Ishikawa (cell line): ENCODE data around the gene CDK6.
A peak's percentile ranks its signal among the peaks of the same experiment; 100 is the strongest.

Experiments
- CEBPB ChIP-seq: IDR thresholded peaks from 2 replicates; pipeline ENCODE4 v1.6.1; 2012
- CREB1 ChIP-seq: IDR thresholded peaks from 2 replicates; pipeline ENCODE4 v1.6.1; 2012; ENCODE audit warnings: low read depth
- EGR1 ChIP-seq: IDR thresholded peaks from 2 replicates; pipeline ENCODE4 v1.6.1; 2012
- EP300 ChIP-seq: IDR thresholded peaks from 2 replicates; pipeline ENCODE4 v1.6.1; 2012; ENCODE audit warnings: borderline replicate concordance
- FOXM1 ChIP-seq: IDR thresholded peaks from 2 replicates; pipeline ENCODE4 v1.6.1; 2012; ENCODE audit warnings: low read depth, borderline replicate concordance
- NFIC ChIP-seq: IDR thresholded peaks from 2 replicates; pipeline ENCODE4 v1.6.1; 2012
- RAD21 ChIP-seq: IDR thresholded peaks from 2 replicates; pipeline ENCODE4 v1.6.1; 2012; ENCODE audit warnings: low read depth
- TAF1 ChIP-seq: IDR thresholded peaks from 2 replicates; pipeline ENCODE4 v1.6.1; 2012; ENCODE audit warnings: low read depth, mild to moderate bottlenecking
- TCF12 ChIP-seq: IDR thresholded peaks from 2 replicates; pipeline ENCODE4 v1.6.1; 2012; ENCODE audit warnings: low read depth
- TEAD4 ChIP-seq: IDR thresholded peaks from 2 replicates; pipeline ENCODE4 v1.6.1; 2012
- YY1 ChIP-seq: IDR thresholded peaks from 2 replicates; pipeline ENCODE4 v1.6.1; 2012; ENCODE audit warnings: low read depth
- ZBTB7A ChIP-seq: IDR thresholded peaks from 2 replicates; pipeline ENCODE4 v1.6.1; 2012; ENCODE audit warnings: low read depth
- TF ChIP-seq, protein P1 (sequence below): IDR thresholded peaks from 2 replicates; pipeline ENCODE4 v1.6.1; 2012; ENCODE audit warnings: low read depth, mild to moderate bottlenecking
- TF ChIP-seq, protein P2 (sequence below): IDR thresholded peaks from 2 replicates; pipeline ENCODE4 v1.6.1; 2012
- TF ChIP-seq, protein P3 (sequence below): IDR thresholded peaks from 2 replicates; pipeline ENCODE4 v1.6.1; 2012

CDK6 gene

DNA sequence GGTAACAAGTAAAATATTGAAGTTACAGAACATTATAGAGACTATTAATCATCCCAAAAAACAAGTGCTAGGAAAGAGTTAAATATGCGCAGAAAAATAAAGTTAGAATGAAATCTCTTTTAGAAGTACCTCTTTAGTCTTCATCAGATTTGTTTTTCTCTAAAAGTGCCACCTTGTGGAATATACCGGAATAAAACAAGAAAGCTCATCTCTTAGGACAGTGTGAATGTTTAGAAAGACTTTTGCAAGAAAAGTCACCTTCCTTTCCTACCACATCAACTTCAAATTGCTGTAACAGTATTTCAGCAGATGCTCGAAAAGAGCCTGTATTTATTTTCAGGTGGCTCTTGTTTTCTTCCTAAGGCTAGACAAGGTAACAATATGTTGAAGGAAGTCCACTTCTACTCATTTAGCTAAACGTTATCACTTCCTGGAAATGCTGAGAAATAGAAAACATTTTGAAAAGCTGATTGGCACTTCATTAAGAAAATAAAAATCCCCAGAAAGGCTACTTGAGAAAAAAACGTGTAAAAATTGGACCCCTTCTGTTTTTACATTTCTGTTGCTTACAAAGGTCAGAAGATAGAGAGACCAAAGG, 226.4 kb downstream of the CDK6 start:
- TF ChIP-seq CREB1 (no peak), CEBPB (no peak), RAD21 (no peak; the same call in 1 of the 2 replicates), TAF1 (no peak), TEAD4 (no peak), NFIC (no peak), EGR1 (no peak)

DNA sequence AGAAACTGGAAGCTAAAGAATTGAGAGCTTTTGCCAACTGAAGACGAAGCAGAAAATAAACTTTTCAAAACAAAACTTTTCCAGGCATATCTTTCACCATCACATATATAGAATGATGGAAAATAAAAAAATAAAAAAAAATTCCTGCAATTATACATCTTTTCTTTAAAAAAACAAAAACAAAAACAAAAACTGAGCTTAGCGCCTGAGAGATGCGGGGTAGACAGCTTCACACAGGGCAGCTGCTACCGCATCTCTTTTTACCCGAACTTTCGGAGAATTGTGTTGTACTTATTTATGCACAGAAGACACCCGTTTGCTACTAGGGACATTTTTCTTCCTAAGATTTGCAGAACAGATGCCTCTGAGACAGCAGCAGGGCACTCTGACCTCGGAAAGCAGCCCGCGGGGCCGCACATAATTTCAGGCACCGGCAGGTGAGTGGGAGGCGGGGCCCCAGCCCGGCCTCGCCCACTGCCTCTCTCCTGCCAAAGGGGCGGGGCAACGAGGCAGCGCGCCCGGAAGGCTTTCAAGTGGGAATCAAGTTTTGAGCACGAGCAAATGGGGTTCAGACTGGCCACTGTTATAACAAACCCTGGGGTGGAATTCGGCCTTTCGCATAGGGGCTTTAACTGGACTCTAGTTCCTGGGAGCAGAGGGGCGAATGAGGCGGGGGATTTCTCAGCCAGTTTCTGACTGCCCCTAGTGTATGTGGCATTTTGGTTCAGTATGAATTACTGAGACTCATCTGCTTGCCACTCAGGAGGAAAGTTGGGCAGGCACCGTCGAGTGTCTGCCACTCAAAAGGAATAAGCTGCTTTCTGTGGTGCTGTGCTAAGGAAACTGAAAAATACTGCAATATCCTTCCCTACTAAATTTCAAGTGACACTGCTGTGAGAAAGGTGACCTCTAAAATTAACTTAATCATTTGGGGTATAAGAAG, 227.7 kb downstream of the CDK6 start:
- TF ChIP-seq, protein P1, sequence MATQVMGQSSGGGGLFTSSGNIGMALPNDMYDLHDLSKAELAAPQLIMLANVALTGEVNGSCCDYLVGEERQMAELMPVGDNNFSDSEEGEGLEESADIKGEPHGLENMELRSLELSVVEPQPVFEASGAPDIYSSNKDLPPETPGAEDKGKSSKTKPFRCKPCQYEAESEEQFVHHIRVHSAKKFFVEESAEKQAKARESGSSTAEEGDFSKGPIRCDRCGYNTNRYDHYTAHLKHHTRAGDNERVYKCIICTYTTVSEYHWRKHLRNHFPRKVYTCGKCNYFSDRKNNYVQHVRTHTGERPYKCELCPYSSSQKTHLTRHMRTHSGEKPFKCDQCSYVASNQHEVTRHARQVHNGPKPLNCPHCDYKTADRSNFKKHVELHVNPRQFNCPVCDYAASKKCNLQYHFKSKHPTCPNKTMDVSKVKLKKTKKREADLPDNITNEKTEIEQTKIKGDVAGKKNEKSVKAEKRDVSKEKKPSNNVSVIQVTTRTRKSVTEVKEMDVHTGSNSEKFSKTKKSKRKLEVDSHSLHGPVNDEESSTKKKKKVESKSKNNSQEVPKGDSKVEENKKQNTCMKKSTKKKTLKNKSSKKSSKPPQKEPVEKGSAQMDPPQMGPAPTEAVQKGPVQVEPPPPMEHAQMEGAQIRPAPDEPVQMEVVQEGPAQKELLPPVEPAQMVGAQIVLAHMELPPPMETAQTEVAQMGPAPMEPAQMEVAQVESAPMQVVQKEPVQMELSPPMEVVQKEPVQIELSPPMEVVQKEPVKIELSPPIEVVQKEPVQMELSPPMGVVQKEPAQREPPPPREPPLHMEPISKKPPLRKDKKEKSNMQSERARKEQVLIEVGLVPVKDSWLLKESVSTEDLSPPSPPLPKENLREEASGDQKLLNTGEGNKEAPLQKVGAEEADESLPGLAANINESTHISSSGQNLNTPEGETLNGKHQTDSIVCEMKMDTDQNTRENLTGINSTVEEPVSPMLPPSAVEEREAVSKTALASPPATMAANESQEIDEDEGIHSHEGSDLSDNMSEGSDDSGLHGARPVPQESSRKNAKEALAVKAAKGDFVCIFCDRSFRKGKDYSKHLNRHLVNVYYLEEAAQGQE = no peak
- no peak for TF ChIP-seq ZBTB7A
- TF ChIP-seq EP300 = no peak
- no peak for TF ChIP-seq RAD21
- no peak for TF ChIP-seq FOXM1
- TF ChIP-seq CEBPB = no peak
- TF ChIP-seq, protein P2, sequence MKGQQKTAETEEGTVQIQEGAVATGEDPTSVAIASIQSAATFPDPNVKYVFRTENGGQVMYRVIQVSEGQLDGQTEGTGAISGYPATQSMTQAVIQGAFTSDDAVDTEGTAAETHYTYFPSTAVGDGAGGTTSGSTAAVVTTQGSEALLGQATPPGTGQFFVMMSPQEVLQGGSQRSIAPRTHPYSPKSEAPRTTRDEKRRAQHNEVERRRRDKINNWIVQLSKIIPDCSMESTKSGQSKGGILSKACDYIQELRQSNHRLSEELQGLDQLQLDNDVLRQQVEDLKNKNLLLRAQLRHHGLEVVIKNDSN = no peak
- TF ChIP-seq TEAD4 = no peak
- TF ChIP-seq, protein P3, sequence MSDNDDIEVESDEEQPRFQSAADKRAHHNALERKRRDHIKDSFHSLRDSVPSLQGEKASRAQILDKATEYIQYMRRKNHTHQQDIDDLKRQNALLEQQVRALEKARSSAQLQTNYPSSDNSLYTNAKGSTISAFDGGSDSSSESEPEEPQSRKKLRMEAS = peak; percentile 50; the same call in 1 of the 2 replicates
- no peak for TF ChIP-seq EGR1
- TF ChIP-seq NFIC = peak; percentile 78
- TF ChIP-seq CREB1 = no peak
- TF ChIP-seq TCF12 = no peak
- TF ChIP-seq TAF1 = no peak
- no peak for TF ChIP-seq YY1

DNA sequence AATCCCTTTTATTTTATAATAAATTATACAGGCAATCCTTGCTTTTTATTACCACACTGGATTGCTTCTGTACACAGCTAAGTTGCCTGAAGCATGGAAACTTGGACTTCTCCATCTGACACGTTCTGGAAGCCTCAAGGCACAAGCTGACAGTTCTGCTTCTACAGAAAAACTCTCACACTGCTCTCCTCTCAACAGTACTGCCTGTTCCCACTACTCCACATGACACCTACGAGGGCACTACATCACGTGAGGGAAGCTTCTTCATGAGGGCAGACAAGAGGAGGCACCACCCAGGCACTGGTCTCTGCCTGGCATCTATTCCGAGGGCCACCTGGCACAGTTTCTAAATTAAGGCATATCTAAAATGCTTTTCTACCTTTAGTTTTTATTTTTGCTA, 229.4 kb downstream of the CDK6 start:
- TF ChIP-seq EP300 (no peak), TAF1 (no peak), CREB1 (no peak), CEBPB (no peak), NFIC (no peak), FOXM1 (no peak), ZBTB7A (no peak), TCF12 (no peak), YY1 (no peak), TEAD4 (no peak), RAD21 (no peak)
- TF ChIP-seq, protein P1 = no peak
- TF ChIP-seq, protein P3 = no peak

DNA sequence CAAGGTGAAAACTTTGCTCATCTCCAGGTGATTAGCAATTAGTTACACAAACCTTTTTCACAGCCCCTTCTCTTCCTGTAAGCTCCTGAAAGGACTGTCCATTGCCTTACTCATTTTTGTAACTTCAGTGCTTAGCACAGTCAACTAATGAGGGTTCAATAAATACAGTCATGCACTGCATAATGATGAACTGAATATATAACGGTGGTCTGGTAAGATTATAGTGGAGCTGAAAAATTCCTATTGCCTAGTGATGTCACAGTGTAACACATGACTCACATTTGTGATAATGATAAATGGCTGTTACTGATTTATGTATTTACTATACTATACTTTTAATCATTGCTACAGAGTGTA, 233.3 kb downstream of the CDK6 start:
- TF ChIP-seq RAD21 = no peak
- TF ChIP-seq FOXM1 = no peak
- no peak for TF ChIP-seq TEAD4
- TF ChIP-seq, protein P3 = no peak
- TF ChIP-seq, protein P1 = no peak
- TF ChIP-seq TAF1 = no peak
- TF ChIP-seq EGR1 = no peak
- TF ChIP-seq, protein P2 = no peak
- TF ChIP-seq YY1 = no peak
- TF ChIP-seq CREB1 = no peak
- no peak for TF ChIP-seq ZBTB7A
- no peak for TF ChIP-seq CEBPB
- no peak for TF ChIP-seq NFIC
- TF ChIP-seq EP300 = no peak
- no peak for TF ChIP-seq TCF12
